ENCODE results near the gene SYVN1. TPM values are rescaled to one million over a fixed set of nuclear protein-coding genes. Genes with fewer than 3 reads are reported as not detected.

SYVN1 gene
- total RNA-seq (2022; extraction: Qiagen RNA extraction): 27.8 to 40.9 TPM (median 37.6 TPM) in 5 replicates

GRCh38 chr11:65134240-65134951, at the start of gene SYVN1:
TSS of gene SYVN1 (minus strand) at chr11:65134519. CDS start at chr11:65133601, 918 bp downstream.

DNA sequence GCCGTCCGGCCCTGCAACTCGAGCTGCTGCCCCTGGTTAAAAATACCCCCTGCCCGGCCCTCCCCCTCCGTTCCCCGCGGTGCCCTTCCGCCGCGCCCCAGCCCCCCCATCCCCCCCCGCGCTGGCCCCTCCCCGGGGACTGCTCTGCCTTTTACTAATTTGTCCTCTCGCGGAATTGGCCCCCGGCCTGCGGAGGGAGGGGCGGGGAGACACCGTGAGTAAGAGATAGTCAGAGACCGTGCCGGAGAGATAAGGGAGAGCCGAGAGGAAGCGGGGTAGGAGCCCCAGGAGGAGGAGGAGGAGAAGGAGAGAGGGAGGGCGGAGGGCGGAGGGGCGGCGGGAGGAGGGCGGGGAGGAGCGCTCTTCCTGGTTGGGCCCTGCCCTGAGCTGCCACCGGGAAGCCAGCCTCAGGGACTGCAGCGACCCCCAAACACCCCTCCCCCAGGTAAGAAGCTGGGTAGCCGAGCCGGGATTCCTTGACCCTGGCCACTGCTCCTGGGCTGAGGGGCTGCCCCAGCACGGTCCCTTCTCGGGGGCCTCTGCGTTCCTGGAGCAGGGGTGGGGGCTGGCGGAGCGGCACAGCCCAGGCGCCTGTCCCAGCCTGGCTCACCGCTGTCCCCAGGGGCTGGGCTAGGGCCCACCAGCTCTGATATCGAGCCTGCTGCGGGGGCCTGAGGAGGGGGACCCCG, 47.4 kb upstream of the SYVN1 start, which contains the start of gene CAPN1:
CAPN1 (plus strand) TSS at position 360 of the 689 bp plus-strand sequence. CDS start 774 bp downstream, outside the sequence.

DNA sequence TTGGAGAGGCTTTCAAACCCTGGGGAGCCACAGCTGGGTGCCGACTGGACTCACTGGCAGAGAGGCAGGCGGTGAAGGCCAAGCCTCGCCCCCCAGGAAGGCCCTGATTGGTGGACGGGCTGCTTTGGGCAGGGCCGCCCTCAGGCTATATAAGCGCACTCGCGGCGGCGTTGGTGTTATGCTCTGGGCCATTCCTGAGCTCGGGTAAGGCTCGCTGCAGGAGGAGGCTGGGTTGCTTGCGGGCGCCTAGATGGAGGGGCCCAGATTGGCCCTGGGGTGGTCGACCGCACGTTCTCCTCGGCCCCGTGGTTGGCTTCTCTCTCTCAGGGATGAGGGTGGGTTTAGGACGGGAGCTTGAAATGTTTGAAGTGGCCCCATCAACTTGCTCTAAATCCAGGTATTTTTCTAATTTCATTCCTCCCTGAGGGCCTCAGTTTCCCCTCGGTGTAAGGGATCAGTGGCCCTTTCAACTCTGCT, 35.8 kb upstream of the SYVN1 start, which contains the start of gene SPDYC:
SPDYC (plus strand) TSS at position 176 of the 477 bp plus-strand sequence. CDS start 1,125 bp downstream, outside the sequence.

DNA sequence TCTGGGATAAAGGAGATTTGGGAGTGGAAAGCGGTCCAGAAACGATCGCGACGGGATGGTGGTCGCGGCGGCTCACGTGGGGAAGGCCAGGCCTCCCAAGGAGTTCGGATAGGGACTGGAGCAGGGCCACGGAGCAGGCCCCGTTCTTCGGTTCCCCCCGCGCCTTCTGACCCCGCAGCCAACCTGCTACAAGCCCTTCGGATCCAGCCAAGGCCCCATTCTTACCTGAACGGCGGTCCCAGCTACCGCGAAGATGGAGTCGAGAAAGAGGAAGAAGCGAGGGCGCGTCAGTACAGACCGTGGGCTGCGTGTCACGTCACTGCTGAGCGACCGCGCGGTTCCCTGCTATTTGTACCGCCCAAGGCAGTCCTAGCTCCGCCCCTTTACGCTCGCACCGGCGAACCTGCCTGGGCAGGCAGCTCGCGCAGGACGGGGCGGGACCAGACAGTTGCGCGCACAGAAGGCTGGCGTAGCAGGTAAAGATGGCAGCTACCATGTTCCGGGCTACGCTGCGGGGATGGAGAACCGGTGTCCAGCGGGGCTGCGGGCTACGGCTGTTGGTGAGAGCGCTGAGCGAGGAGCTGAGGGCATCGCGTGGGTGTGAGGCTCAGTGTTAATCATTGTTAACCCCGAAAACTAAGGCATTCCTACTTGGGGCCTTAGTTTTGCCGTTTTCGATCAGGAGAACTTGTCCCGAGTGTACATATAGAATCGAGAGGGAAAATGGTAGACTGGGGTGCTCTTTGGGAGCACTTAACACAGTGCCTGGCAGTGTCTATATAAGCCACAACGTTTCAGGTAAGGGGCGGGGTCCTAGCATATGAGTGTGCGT, 12.2 kb downstream of the SYVN1 start, which contains the start of the genes FAU and MRPL49:
FAU (minus strand) TSS at position 270 of the 832 bp plus-strand sequence. CDS start 321 bp downstream, outside the sequence.
MRPL49 (plus strand) TSS at position 457 of the 832 bp plus-strand sequence; CDS start at position 483, 26 bp downstream.

GRCh38 chr11:65117206-65118096, 16.9 kb downstream of the SYVN1 start, which contains the start of gene ZNHIT2:
TSS of gene ZNHIT2 (minus strand) at chr11:65117701. CDS start at chr11:65117653, 48 bp downstream.

GRCh38 chr11:65111744-65112545, 22.4 kb downstream of the SYVN1 start, which contains the start of gene TM7SF2:
TSS of gene TM7SF2 (plus strand) at chr11:65111872. CDS start at chr11:65112016, 144 bp downstream.

DNA sequence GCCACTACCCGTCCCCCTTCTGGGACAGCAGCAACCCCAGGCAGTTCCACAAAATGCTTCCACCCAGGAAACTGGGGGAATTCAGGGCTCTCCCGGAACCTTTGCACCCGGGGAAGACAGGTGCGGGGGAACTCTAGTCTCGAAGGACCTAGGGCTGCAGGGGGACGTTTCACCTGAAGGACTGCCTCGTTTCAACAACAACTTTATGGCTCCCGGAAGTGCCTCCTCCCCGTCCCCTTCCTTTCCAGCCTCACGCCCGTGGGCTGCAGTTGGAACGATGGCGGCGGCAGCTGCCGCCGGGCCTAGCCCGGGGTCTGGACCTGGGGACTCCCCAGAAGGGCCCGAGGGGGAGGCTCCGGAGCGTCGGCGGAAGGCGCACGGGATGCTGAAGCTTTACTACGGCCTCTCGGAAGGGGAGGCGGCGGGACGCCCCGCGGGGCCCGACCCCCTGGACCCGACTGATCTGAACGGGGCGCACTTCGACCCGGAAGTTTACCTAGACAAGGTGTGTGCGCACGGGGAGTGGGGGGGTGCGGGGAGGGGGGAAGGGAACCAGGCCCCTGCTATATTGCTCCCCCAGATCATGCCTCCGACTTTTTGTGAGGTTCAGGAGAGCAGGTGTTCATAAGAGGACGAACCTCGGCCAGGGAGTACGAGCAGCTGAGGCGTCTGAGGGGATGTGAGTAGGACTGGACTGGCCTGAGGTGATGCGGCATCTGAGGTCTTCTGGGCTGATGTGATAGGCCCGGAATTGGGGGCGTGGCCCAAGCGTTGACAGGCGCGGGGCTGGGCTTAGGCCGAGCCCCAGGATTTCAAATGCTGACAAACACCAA, 38.1 kb downstream of the SYVN1 start, which contains the start of gene VPS51:
VPS51 (plus strand) TSS at position 241 of the 833 bp plus-strand sequence; CDS start at position 278, 37 bp downstream.

GRCh38 chr11:65083834-65084597, 50.3 kb downstream of the SYVN1 start, which contains the start of the genes CDCA5 and ZFPL1:
TSS of gene CDCA5 (minus strand) at chr11:65084040. CDS start at chr11:65083978, 62 bp downstream.
TSS of gene ZFPL1 (plus strand) at chr11:65084222. CDS start at chr11:65084699, 477 bp downstream.

Other genes starting within 250 kb of the SYVN1 start
- gene ATG2A, start 217.3 kb downstream of the SYVN1 start, total RNA-seq (2022; extraction: Qiagen RNA extraction): 11.8 to 22.6 TPM (median 21.0 TPM) in 5 replicates
- gene PPP2R5B, start 209.8 kb downstream of the SYVN1 start, total RNA-seq (2022; extraction: Qiagen RNA extraction): 3.2 to 5.4 TPM (median 4.7 TPM) in 5 replicates
- not detected in 5 replicates for gene GPHA2, start 198.6 kb downstream of the SYVN1 start, total RNA-seq (2022; extraction: Qiagen RNA extraction)
- gene MAJIN, start 162.4 kb downstream of the SYVN1 start, total RNA-seq (2022; extraction: Qiagen RNA extraction): not detected in 5 replicates
- 0.71 to 1.1 TPM (median 0.85 TPM) in 5 replicates for gene BATF2, start 137.5 kb downstream of the SYVN1 start, total RNA-seq (2022; extraction: Qiagen RNA extraction)
- 175 to 188 TPM (median 183 TPM) in 5 replicates for gene ARL2, start 120.4 kb downstream of the SYVN1 start, total RNA-seq (2022; extraction: Qiagen RNA extraction)
- 19.9 to 24.2 TPM (median 23.1 TPM) in 5 replicates for gene SNX15, start 107.1 kb downstream of the SYVN1 start, total RNA-seq (2022; extraction: Qiagen RNA extraction)
- gene SAC3D1, start 93.3 kb downstream of the SYVN1 start, total RNA-seq (2022; extraction: Qiagen RNA extraction): 34.7 to 55.9 TPM (median 53.9 TPM) in 5 replicates
- not detected in 5 replicates for gene NAALADL1, start 76.0 kb downstream of the SYVN1 start, total RNA-seq (2022; extraction: Qiagen RNA extraction)
- gene CDCA5, start 50.5 kb downstream of the SYVN1 start, total RNA-seq (2022; extraction: Qiagen RNA extraction): 57.4 to 76.9 TPM (median 71.1 TPM) in 5 replicates
- 31.8 to 34.2 TPM (median 32.7 TPM) in 5 replicates for gene ZFPL1, start 50.3 kb downstream of the SYVN1 start, total RNA-seq (2022; extraction: Qiagen RNA extraction)
- 50.7 to 52.5 TPM (median 51.8 TPM) in 5 replicates for gene VPS51, start 38.3 kb downstream of the SYVN1 start, total RNA-seq (2022; extraction: Qiagen RNA extraction)
- gene TM7SF2, start 22.6 kb downstream of the SYVN1 start, total RNA-seq (2022; extraction: Qiagen RNA extraction): 4.9 to 8.6 TPM (median 5.3 TPM) in 5 replicates
- gene ZNHIT2, start 16.8 kb downstream of the SYVN1 start, total RNA-seq (2022; extraction: Qiagen RNA extraction): 13.6 to 22.7 TPM (median 21.9 TPM) in 5 replicates
- gene FAU, start 12.4 kb downstream of the SYVN1 start, total RNA-seq (2022; extraction: Qiagen RNA extraction): 820 to 1,063 TPM (median 1,025 TPM) in 5 replicates
- gene MRPL49, start 12.2 kb downstream of the SYVN1 start, total RNA-seq (2022; extraction: Qiagen RNA extraction): 68.5 to 73.4 TPM (median 70.9 TPM) in 5 replicates
- not detected in 5 replicates for gene SPDYC, start 35.7 kb upstream of the SYVN1 start, total RNA-seq (2022; extraction: Qiagen RNA extraction)
- gene CAPN1, start 47.4 kb upstream of the SYVN1 start, total RNA-seq (2022; extraction: Qiagen RNA extraction): 90.3 to 122 TPM (median 113 TPM) in 5 replicates
- gene POLA2, start 127.4 kb upstream of the SYVN1 start, total RNA-seq (2022; extraction: Qiagen RNA extraction): 10.9 to 15.8 TPM (median 13.9 TPM) in 5 replicates
- 14.6 to 19.3 TPM (median 17.1 TPM) in 5 replicates for gene CDC42EP2, start 180.3 kb upstream of the SYVN1 start, total RNA-seq (2022; extraction: Qiagen RNA extraction)
- gene DPF2, start 199.3 kb upstream of the SYVN1 start, total RNA-seq (2022; extraction: Qiagen RNA extraction): 38.9 to 43.3 TPM (median 39.7 TPM) in 5 replicates
- gene TIGD3, start 220.2 kb upstream of the SYVN1 start, total RNA-seq (2022; extraction: Qiagen RNA extraction): 0.42 to 0.92 TPM (median 0.82 TPM) in 5 replicates
- gene SLC25A45, start 248.1 kb upstream of the SYVN1 start, total RNA-seq (2022; extraction: Qiagen RNA extraction): 10.3 to 15.7 TPM (median 13.4 TPM) in 5 replicates

Data from A549 treated with Mapracorat at 1 μM for 4 hours (cell line).